Testis (tissue), 3 donors: ENCODE measurements around the gene DAP3. TPM values are rescaled to one million over a fixed set of nuclear protein-coding genes. Genes with fewer than 3 reads are reported as not detected.
"Not testable (repeated sequence)": the region's sequence is repeated elsewhere in the genome, so short reads cannot be mapped to it uniquely, and the experiment has no call there.

ENCODE experiments used
- DNase-seq: peaks from one replicate; pipeline ENCODE4 v3.0.0-alpha.2; 2019
- H3K27ac ChIP-seq, 2 donors: fragments of 200-600 bp; sonication (generic); one replicate each; pipeline ENCODE4 v1.5.1; 2019
- H3K27me3 ChIP-seq: fragments of 200-600 bp; sonication (generic); one replicate; pipeline ENCODE4 v1.5.1; 2019
- H3K36me3 ChIP-seq: fragments of 200-600 bp; sonication (generic); one replicate; pipeline ENCODE4 v1.5.1; 2017; ENCODE audit warnings: low read depth; ENCODE audit errors: missing control alignments
- H3K4me1 ChIP-seq: fragments of 200-600 bp; sonication (generic); one replicate; pipeline ENCODE4 v1.5.1; 2019
- H3K4me3 ChIP-seq, 2 donors: fragments of 200-600 bp; sonication (generic); one replicate each; pipeline ENCODE4 v1.5.1; 2017 to 2019
- H3K9me3 ChIP-seq: fragments of 200-600 bp; sonication (generic); one replicate; pipeline ENCODE4 v1.5.1; 2017
- POLR2A ChIP-seq: fragments of 450-650 bp; IDR thresholded peaks from one replicate; pipeline ENCODE4 v1.6.1; 2017; ENCODE audit warnings: antibody characterized with exemption, mild to moderate bottlenecking, moderate library complexity
- WGBS, 2 donors: methylation state at CpG; one replicate each; pipeline ENCODE4 v1.1.5; 2018; 5-methylcytosine and 5-hydroxymethylcytosine counted together
- intact Hi-C: fragments of 100-400 bp; cut with DNase I; formaldehyde crosslinking; loops from one replicate; pipeline ENCODE4 v1.15.1; 2023; ENCODE audit warnings: low total_unique reads
- polyA plus RNA-seq: library from polyadenylated mRNA; stranded (reverse); fragments of 350-450 nt; fragmentation: Illumina TruSeq; extraction: RNeasy Lipid Tissue Mini Kit (QIAGEN cat#74804); gene quantifications from one replicate; pipeline ENCODE4 v1.2.3, GENCODE V29; 2014; ENCODE audit warnings: low read depth, low replicate concordance; ENCODE audit not compliant: insufficient read depth
- total RNA-seq, 2 donors: library from RNA; depleted of rRNA; stranded (reverse); fragments of >200 nt; gene quantifications; one replicate each; pipeline ENCODE4 v1.2.3, GENCODE V29; 2016
- TF ChIP-seq, protein P1 (sequence below), 3 experiments: fragments of 450-650 bp in 2 of 3; fragments of 200-600 bp in 1 of 3; sonication (generic) in 1 of 3; IDR thresholded peaks; one replicate each; pipeline ENCODE4 v1.5.1; 2016 to 2019; ENCODE audit warnings: antibody characterized with exemption in 3 of 3, mild to moderate bottlenecking in 2 of 3, moderate library complexity in 1 of 3

The DAP3 gene
- total and polyA plus RNA-seq, 3 donors from 2014 or later = 121 to 286 (median 277) TPM

DNA sequence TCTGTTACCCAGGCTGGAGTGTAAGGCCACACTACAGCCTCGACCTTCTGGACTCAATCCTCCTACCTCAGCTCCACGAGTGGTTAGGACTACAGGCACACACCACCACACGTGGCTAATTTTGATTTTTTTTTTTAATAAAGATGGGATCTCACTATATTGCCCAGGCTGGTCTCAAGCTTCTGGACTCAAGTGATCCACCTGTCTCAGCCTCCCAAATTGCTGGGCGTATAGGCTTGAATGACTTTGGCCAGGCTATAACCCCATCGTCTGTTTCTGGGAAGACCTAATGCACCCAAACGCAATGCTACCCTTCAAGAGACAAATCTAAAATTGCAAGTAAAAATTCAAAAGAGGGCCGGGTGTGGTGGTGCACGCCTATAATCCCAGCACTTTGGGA, 52.1 kb downstream of the DAP3 start:
- intact Hi-C loops = no loop called here
- Histone ChIP-seq H3K36me3 (no peaks in the 10 kb centered on the region), H3K4me1 (no peaks in the 10 kb centered on the region), H3K27me3 (no peaks in the 10 kb centered on the region), H3K27ac (no peak overlapping the region), H3K9me3 (no peaks in the 10 kb centered on the region), H3K4me3 (no peak overlapping the region)
- TF ChIP-seq, protein P1, sequence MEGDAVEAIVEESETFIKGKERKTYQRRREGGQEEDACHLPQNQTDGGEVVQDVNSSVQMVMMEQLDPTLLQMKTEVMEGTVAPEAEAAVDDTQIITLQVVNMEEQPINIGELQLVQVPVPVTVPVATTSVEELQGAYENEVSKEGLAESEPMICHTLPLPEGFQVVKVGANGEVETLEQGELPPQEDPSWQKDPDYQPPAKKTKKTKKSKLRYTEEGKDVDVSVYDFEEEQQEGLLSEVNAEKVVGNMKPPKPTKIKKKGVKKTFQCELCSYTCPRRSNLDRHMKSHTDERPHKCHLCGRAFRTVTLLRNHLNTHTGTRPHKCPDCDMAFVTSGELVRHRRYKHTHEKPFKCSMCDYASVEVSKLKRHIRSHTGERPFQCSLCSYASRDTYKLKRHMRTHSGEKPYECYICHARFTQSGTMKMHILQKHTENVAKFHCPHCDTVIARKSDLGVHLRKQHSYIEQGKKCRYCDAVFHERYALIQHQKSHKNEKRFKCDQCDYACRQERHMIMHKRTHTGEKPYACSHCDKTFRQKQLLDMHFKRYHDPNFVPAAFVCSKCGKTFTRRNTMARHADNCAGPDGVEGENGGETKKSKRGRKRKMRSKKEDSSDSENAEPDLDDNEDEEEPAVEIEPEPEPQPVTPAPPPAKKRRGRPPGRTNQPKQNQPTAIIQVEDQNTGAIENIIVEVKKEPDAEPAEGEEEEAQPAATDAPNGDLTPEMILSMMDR (IDR thresholded peaks at IDR 0.05) = no peak
- no peak for TF ChIP-seq POLR2A
- no peak for DNase-seq
- WGBS, 2 donors = 90 to 93% methylated on average over 8 of the region's 8 CpGs

DNA sequence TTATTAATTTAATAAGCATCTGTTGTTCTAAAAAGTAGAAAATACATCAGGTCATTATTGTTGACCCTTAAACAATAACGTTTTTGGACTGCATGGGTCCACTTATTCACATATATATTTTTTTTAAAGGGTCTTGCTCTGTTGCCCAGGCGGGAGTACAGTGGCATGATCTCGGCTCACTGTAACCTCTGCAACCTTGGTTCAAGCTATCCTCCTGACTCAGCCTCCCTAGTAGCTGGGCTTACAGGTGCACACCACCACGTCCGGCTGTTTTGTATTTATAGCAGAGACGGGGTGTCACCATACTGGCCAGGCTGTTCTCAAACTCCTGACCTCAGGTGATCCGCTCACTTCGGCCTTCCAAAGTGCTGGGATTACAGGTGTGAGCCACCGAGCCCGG, 53.0 kb downstream of the DAP3 start:
- Histone ChIP-seq H3K36me3 (no peaks in the 10 kb centered on the region), H3K4me3 (no peak overlapping the region), H3K27me3 (no peaks in the 10 kb centered on the region), H3K9me3 (no peaks in the 10 kb centered on the region), H3K27ac (no peak overlapping the region), H3K4me1 (no peaks in the 10 kb centered on the region)
- 80 to 88% methylated on average over 10 of the region's 10 CpGs for WGBS, 2 donors
- TF ChIP-seq, protein P1 (IDR thresholded peaks at IDR 0.05) = no peak
- no peak for TF ChIP-seq POLR2A
- no peak for DNase-seq
- intact Hi-C loops = no loop called here

DNA sequence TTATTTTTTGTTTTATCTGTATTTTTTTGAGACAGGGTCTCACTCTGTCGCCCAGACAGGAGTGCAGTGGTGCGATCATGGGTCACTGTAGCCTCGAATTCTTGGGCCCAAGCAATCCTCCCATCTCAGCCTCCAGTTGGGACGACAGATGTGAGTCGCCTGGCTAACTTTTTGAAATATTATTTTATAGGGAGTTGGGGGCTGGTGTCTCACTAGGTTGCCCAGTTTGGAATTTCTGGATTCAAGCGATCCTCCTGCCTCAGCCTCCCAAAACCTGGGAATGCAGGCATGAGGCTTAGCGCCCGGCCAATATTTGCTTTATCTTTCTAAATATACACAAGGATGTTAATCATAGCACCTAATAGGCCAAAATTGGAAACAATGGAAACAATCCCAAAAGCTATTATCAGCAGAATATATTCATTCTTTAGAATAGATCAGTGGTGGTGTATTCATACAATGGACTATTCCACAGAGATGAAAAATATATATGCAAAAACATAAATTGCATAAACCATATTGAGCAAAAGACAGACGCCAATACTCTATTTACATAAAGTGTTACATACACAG, 55.9 kb downstream of the DAP3 start:
- Histone ChIP-seq H3K9me3 (no peaks in the 10 kb centered on the region), H3K36me3 (no peaks in the 10 kb centered on the region), H3K4me3 (peak overlapping the region; percentile 52 to 72), H3K27ac (peak overlapping the region; percentile 21 to 27), H3K4me1 (no peaks in the 10 kb centered on the region), H3K27me3 (no peaks in the 10 kb centered on the region)
- DNase-seq = no peak
- TF ChIP-seq POLR2A = no peak
- TF ChIP-seq, protein P1 (IDR thresholded peaks at IDR 0.05) = no peak
- intact Hi-C loops = no loop called here
- WGBS, 2 donors = 52 to 65% methylated on average over 9 of the region's 9 CpGs

DNA sequence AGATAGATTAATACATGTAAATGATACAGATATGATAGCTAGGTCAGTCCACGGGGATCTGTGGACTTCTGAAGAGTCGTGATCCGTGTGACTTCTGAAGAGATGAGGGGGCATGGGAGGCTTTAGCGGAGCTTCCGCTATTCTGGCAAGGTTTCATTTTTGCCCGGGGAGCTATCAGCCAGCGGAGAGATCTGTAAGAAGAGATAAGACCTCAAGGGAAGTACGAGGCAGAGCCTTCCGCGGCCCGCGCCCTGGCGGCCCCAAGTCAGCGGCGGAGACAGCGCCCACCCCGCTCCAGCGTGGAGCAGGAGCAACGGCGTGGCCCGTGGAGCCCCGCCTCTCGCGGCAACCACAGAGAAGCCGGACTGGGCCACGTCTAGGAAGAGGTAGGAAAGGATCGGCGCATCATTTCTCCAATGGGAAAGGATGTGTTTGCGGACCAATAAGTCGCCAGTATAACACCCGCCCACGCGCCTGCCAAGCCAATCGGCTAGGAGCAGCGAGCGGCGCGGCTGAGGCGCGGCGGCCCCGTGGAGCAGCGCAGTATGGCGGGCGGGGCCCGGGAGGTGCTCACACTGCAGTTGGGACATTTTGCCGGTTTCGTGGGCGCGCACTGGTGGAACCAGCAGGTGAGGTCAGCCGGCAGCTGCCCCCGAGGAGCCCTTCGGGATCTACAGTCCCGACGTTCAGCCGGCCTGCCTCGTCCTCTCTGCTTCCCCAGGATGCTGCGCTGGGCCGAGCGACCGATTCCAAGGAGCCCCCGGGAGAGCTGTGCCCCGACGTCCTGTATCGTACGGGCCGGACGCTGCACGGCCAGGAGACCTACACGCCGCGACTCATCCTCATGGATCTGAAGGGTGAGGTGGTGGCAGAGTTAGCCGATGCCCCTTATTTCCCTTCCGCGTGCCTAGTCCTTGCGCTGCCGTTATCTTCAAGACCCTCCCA, 56.7 kb downstream of the DAP3 start:
- Histone ChIP-seq H3K4me3 (peak overlapping the region; percentile 52 to 72), H3K27ac (peak overlapping the region; percentile 21 to 27)
- H3K27me3 ChIP-seq, H3K4me1 ChIP-seq, H3K9me3 ChIP-seq, H3K36me3 ChIP-seq, intact Hi-C loops: not testable (repeated sequence)
- peak; percentile 97 for DNase-seq
- WGBS, 2 donors = 0 to 2% methylated on average over 13 to 46 of the region's 77 CpGs

DNA sequence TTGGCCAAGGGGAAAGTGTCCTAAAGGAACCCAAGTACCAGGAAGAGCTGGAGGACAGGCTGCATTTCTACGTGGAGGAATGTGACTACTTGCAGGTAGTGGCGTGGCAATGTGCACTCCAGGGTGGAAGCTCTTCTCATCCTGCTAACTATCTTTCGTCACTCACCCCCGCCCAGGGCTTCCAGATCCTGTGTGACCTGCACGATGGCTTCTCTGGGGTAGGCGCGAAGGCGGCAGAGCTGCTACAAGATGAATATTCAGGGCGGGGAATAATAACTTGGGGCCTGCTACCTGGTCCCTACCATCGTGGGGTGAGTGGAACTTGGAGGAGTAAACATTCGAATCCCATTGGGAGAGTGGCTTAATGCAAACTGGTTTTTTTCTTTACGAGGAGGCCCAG, 58.7 kb downstream of the DAP3 start:
- 94 to 95% methylated on average over 10 to 11 of the region's 12 CpGs for WGBS, 2 donors

DNA sequence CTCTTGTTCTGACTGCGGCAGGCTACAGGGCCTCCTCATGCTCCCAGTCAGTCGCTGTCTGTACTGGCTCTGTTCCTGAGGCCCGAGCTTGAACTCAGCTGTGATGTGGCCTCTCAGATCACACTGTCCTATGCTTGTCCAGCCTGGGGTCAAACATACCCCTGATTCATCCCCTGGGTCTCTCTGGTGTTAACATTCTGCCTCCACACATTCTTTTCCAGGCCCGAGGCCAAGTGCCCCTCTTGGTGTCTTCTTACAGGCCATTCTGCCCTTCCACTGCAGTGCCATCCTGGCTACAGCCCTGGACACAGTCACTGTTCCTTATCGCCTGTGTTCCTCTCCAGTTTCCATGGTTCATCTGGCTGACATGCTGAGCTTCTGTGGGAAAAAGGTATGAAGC, 59.2 kb downstream of the DAP3 start:
- DNase-seq, intact Hi-C loops, H3K4me1 ChIP-seq, H3K27ac ChIP-seq, H3K4me3 ChIP-seq, H3K27me3 ChIP-seq, H3K36me3 ChIP-seq, H3K9me3 ChIP-seq: not testable (repeated sequence)
- WGBS, 2 donors = 60 to 70% methylated on average over 3 to 5 of the region's 5 CpGs

More for the DNA sequence above, 58.7 kb downstream of the DAP3 start:
- DNase-seq, H3K27ac ChIP-seq, H3K4me3 ChIP-seq, H3K36me3 ChIP-seq, intact Hi-C loops, H3K9me3 ChIP-seq, H3K27me3 ChIP-seq, H3K4me1 ChIP-seq: not testable (repeated sequence)

DNA sequence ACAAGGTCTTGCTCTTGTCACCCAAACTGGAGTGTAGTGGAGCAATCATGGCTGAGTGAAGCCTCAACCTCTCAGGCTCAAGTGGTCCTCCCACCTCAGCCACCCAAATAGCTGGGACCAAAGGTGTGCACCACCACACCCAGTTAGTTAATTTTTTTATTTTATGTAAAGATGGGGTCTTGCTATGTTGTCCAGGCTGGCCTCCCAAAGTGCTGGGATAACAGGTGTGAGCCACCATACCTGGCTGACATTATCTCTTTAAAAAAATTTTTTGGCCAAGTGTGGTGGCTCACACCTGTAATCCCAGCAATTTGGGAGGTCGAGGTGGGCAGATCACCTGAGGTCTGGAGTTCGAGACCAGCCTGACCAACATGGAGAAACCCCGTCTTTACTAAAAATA, 70.1 kb downstream of the DAP3 start:
- H3K36me3 ChIP-seq, H3K27ac ChIP-seq, H3K9me3 ChIP-seq, H3K27me3 ChIP-seq, intact Hi-C loops, H3K4me3 ChIP-seq, DNase-seq, H3K4me1 ChIP-seq: not testable (repeated sequence)
- WGBS, 2 donors = 95 to 100% methylated on average over 3 of the region's 3 CpGs
